Right forelimb (tissue), 1 donor: ENCODE results near the gene TAS2R40.

Source experiments
- DNase-seq: peaks from one replicate; pipeline ENCODE4 v3.0.0-alpha.2; 2018

TAS2R40 gene

DNA sequence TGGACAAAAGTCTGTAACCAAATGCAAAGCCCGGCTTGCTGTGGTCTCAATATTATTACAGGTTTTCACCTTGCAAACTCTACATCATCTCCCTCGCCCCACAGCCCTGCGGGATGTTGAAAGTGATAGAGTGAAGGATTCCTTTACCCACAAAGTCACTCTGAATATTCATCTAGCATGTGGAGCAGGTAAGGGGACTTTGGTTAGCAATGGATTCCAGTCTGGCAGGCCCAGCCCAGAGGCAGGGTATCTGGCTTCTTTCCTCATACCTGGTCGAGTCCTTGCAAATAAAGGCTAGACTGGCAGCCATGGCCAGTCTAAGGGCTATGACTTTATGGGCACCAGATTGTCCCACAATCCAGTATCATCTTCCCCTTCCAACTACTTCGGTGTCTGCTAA, 3.2 kb downstream of the TAS2R40 start:
- DNase-seq: no peak

DNA sequence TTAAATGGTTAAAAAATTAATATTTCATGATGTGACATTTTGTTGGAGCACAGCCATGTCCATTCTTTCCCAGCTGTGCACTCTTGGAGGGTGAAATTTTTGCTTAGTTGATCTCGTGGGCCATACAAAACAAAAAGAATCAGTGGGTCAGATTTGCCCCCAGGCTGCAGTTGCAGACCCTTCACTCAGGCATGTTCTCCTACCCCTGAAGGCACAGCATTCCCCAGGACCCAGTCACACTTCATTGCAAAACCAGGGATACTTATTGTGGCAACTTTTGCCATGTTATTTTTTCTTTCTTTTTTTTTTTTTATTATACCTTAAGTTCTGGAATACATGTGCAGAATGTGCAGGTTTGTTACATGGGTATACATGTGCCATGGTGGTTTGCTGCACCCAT, 6.0 kb downstream of the TAS2R40 start:
- no peak for DNase-seq

DNA sequence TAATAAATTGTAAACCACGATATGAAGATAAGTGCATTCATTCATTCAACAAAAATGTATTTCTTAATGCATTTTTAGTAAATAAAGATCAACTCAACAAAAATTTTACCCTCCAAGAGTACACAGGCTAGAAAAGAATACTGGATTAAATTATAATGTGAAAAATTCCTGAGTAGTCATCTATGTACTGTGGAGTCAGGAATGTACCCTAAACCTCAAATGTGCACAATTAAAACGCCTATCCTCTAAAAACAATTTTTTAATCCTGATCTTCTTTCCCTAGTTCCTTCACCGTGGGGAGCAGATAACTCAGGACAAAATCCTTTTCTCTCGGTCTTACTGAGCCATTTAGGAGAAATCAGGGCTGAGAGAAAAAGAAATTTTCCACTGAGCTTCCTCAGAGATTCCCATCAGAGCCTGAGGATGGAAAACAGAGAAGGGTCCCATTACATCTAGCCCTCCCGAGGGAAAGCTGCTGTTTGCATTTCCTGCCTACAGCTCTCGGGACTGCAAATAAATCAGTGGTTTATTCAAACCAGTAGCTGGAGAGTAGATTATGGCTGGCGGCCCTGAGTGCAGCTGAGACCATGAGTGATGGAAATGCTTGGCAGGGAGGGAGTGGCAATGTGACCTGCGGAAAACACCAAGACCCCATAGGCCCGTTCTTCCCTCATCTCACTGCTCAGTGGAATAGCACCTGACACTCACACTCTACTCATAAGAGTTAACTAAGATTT, 7.4 kb downstream of the TAS2R40 start:
- DNase-seq: no peak

DNA sequence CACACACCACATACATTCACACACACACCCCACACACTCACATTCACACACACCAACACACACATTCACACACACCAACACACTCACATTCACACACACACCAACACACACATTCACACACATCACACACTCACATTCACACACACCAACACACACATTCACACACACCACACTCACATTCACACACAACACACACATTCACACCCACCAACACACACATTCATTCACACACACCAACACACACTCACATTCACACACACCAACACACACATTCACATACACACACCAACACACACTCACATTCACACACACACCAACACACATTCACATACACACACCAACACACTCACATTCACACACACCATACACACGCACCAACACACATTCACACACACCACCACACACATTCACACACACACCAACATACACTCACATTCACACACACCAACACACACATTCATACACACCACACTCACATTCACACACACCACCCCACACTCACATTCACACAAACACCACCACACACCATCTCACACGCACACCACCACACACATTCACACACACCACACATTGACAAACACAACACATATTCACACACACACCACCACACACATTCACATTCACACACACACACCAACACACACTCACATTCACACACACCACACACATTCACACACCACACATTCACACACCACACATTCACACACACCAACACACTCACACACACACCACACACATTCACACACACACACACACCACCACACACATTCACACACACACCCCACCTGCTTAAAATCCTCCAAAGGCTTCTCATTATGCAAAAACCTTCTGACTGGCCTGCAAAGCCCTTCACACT, 9.0 kb downstream of the TAS2R40 start:
- DNase-seq: no peak

DNA sequence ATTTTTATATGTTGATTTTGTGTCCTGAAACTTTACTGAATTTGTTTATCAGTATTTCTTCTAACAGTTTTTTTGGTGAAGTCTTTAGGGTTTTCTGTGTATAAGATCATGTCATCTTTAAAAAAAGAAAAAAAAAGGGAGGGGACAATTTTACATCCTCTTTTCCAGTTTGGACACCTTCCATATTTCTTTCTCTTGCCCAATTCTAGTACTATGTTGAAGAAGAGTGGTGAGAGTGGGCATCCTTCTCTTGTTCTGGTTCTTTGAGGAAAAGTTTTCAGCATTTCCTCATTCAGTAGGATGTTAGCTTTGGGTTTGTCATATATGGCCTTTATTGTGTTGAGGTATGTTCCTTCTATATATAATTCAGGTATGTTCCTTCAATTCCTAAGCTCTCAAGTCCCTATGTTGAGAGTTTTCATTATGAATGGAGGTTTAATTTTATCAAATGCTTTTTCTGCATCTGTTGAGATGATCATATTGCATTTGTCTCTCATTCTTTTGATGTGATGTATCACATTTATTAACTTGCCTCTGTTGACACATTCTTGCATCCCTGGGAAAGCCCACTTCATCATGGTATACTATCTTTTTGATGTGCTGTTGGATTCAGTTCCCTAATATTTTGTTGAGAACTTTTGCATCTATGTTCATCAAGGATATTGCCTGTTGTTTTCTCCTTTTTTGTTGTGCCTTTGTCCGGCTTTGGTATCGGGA, 12.1 kb downstream of the TAS2R40 start:
- DNase-seq: no peak

DNA sequence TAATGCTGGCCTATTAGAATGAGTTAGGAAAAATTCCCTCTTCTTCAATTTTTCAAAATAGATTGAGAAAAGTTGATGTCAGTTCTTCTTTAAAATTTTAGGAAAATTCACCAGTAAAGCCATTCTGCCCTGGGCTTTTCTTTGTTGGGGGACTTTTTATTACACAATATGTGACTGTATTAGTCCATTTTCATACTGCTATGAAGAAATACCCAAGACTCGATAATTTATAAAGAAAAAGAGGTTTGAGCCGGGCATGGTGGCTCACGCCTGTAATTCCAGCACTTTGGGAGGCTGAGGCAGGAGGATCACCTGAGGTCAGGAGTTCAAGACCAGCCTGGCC, 12.7 kb downstream of the TAS2R40 start:
- no peak for DNase-seq

DNA sequence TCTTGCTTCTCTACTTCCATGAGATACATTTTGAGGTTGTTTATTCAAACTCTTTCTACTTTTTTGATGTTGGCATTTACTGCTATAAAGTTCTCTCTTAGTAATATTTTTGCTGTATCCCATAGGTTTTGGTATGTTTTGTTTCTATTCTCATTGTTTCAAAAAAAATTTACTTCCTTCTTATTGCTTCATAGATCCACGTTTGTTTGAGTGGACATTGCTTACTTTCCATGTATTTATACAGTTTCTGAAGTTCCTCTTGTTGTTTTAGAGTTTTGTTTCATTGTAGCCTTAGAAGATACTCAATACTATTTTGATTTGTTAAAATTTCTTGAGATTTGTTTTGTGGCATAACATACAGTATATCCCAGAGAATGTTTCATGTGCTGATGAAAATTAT, 13.7 kb downstream of the TAS2R40 start:
- no peak for DNase-seq

DNA sequence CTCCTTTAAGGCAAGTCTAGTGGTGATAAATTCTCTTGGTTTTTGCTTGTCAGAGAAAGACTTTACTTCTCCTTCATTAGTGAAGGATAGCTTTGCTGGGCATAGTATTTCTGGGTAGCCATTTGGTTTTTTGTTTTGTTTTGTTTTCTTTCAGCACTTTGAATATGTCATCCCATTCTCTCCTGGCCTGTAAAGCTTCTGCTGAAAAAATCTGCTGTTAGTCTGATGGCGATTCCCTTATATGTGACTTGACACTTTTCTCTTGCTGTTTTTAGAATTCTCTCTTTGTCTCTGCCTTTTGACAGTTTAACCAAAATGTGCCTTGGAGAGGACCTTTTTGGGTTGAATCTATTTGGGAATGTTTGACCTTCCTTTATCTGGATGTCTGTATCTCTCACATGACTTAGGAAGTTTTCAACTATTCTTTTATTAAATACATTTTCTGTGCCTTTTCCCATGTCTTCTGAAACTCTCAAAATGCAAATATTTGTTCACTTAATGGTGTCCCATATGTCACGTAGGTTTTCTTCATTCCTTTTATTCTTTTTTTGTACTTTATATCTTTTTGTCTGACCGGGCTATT, 14.7 kb downstream of the TAS2R40 start:
- no peak for DNase-seq

DNA sequence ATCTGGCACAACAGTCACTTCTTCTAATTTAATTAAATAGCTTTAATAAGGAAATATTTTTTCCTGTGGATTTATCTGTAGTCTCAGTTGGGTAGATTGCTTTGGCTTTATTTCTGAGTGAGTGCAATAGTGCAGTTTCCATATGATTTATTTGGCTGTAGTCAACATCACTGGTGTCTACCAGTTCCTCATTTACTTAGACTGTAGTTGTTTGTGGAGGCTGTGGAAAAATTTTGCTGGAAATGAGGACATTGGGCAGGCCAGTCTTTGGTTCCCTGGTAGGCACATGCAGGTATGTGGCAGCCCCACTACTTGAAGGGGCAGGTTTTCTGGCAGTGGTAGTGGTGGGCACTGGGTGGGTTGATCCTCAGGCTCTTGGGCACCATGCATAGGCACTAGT, 15.5 kb downstream of the TAS2R40 start:
- DNase-seq: no peak

DNA sequence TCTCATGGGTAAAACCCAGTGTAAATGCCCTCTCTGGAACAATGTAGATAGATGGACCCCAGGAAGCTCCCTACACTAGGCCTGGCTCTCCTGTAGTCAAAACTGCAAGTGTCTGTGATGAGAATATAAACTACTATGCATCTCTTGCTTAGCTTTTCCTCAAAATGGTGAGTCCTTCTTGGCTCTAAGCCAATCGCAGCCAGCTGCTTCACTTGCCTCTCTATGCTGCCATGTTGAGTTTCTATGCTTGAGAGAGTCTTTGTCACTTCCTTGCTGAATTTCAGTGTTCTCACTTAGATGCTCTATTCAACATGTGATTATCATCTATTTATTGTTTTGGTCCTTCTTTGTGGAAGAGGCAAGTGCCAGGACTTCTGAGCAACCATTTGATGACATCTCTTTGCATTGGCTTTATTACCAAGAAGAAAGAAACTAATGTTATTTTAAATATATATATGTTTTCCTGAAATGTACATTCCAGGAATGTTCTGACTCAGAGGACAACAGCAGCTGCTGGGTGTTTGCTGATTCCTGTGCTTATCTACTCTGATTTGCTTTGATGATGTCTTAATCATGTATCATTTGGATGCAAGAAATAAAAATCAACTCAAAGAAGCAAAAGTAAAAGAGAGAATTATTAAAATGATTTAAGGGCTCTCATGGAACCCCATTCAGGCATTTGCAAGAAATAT, 16.6 kb downstream of the TAS2R40 start:
- no peak for DNase-seq

DNA sequence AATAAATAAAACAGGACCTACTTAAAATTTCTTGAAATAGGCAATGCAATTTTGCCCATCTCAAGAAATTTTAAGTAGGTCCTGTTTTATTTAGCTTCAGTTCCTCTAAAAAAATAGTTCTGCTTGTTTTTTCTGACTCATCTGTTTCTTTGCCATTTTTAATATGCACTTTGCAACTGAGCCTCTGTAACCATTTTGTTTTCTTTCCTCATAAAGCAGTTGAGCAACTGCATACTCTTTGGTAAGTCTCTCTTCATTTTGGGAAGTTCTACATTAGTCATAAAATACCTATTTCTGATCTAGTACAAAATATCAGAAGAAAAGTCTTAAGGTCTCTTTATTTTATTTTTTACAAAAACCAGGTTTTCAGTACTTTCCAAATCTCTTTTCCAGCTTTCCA, 18.0 kb downstream of the TAS2R40 start:
- DNase-seq: no peak

DNA sequence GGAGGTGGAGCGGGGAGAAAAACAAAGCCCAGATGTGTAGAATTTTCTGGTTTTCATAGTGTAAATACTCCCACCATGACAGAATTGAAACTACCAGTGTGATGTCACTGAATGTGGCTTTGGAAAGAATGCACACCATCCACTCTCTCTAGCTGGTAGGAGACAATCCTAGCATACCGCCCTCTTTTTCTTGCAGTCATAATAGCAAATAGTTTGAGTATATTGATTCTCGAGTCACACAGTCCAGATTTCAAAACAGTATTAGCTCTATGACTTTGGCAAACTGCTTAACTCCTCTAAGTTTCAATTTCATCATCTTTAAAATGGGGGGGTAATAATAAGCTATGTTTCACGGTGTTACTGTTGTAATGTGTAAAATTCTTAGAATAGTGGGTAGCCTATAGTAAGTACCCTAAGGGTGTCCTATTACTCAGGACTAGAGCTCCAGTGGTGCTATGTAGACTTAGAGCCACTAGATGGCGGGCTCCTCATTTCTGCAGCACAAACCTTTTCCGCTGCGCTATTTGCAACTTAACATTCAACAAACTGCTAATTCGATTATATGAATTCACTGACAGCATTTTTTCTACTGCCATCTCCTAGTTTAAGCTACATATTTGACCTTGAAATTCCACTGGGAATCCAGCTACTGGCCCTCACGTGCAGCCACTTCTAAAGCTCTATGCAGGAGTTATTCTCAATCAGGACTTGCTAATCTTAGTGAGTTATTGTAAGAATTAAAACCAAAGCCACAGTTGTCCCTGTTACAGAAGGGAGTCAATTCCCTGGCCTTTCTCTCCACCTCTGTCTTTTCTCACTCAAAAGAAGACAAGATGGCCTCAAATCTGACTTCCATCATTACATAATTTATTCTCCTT, 18.7 kb downstream of the TAS2R40 start:
- DNase-seq: peak; percentile 73

DNA sequence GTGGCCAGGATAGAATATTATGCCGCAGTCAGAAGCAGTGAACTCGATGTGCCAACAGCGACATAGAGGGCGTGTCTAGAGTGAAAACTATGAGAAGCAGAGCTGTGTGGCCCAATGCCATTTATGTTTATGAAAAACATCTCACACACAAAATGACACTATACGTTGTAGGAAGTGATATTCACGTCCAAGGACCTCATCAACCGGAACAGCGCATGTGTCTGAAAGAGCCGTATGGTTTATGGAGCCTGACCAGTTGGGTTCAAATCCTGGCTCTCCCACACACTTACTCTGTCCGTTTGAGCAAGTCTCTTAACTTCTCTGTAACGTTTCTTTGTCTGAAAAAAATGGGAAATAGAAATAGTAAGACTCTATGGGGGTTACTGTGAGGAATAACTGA, 20.5 kb downstream of the TAS2R40 start:
- no peak for DNase-seq

DNA sequence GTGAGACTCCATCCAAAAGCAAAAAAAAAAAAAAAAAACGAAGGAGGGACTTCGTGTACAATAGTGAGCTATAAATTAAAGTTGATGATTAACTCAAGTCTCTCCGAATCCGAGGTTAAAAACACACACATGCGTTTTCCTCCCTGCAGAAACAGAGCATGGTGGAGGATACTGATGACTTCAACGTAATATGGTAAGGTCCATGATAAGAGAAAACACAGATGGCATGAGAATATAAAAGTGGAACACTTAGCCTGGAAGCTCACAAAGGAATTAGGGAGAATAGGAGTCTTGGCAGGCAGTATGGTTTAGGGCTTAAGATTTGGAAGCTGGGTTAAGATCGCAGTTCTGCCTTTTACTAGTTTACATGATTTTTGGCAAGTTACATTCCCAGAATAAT, 21.3 kb downstream of the TAS2R40 start:
- DNase-seq: no peak

DNA sequence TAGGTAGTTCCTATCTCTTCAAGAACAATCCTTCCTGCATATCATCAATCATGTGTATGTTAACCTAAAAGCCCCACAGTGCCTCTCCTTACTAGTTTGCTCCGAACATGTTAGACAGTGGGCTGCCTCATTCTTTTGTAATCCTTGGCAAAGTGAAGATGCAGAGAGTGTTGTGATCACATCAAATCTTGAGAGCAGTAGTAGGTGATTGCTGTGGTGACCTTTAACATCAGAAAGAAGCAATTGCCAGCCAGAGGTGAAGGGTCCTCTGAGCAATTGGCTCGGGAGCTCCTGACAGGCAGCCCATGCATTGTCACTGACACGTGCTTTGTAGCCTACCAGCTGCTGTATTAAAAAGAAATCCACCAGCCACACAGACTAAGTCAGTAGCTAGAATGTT, 21.8 kb downstream of the TAS2R40 start:
- DNase-seq: no peak

DNA sequence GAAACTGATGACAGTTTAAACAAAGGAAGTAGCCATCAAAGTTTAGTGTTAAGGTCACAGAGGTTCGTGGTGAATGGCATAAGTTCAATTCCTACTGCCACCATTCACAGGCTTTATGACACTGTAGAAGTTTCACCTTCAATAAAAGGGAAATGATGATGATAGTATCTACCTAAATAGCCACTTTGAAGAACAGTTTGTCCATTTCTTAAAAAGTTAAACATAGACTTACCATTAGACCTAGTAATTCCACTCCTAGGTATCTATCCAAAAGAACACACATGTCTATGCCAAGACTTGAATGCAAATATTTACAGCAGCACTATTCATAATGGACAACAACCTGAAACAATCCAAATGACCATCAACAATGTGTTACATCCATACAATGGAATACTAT, 22.5 kb downstream of the TAS2R40 start:
- no peak for DNase-seq

DNA sequence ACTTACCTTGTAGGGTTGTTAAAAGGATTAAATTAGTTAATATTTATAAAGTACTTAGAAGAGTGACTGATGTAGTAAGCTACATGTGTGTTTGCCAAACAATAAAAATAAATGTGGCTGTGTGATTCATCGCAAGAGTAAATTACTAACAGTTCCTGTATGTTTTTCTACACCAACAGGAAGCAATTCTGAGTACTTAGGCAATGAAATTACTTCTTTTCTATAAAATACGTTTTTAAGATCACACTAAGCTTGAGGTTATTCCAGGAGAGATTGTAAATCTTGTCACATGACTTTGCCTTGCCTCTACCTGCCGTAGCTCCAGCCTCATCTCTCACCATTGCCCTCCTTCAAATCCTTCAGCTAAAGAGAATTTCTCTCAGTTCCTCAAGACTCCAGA, 23.3 kb downstream of the TAS2R40 start:
- no peak for DNase-seq

DNA sequence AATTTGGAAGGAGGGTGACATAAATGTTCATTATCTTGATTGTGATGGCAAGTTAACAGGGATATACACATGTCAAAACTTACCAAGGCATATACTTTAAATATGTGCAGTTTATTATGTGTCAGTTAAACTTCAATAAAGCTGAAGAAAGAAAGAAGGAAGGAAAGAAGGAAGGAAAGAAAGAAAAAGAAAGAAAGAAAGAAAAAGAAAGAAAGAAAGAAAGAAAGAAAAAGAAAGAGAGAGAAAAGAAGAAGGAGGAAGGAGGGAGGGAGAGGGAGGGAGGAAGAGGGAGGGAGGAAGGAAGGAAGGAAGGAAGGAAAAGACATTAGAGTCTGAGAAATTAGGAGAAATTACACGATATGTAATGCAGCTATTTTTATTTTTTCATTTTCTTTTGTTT, 25.5 kb downstream of the TAS2R40 start:
- no peak for DNase-seq

DNA sequence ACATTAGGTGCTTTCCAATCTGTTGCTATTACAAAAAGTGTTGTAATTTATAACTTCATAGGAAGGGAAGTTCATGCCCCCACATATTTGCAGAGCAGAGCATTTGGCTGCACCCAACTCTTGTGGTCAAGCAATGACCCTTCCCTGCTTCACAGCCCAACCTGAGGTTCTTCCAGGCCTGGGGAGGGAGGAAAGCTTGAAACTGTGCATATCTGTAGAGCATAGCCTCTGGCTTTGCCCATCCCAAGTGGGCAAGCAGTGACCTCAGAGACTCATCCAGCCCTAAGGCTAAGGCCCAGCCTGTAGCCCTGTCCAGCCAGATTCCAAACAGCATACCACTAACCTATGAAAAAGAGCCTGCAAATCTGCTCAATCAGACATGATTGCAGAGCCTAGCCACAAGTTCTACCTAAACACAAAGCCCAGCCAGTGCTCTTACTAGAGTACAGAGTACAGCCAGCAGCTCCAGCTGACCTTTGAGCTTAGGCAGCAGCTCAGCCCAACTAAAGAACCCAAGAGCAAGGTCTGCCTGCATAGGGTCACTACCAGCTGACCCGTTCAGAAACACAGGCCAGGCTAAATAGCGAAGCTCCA, 27.0 kb downstream of the TAS2R40 start:
- no peak for DNase-seq

DNA sequence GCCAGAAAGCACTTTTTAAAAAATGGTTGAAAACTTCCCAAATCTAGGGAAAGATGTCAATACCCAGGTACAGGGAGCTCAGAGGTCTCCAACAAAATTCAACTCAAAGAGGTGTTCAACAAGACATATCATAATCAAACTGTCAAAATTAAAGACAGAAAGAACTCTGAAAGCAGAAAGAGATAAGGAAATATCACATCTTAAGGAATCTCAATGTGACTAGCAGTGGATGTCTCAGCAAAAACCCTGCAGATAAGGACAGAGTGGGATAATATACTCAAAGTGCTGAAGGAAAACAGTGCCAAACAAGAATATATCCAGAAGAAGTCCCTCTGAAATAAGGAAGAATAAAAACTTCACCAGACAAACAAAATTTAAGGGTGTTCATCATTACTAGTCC, 28.4 kb downstream of the TAS2R40 start:
- no peak for DNase-seq

DNA sequence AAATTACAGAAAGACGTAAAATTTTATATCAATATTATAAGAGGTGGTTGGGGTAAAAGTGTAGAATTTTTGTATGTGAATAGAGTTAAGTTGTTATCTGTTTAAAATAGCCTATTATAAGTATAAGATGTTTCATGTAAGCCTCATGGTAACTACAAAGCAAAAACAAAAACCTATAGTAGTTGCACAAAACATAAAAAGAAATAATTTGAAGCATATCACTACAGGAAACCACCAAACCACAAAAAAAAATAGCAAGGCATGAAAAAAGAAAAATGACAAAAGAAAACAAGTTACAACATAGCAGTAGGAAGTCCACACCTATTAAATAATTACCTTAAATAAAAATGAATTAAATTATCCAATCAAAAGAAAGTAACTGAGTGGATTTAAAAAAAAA, 29.0 kb downstream of the TAS2R40 start:
- no peak for DNase-seq

DNA sequence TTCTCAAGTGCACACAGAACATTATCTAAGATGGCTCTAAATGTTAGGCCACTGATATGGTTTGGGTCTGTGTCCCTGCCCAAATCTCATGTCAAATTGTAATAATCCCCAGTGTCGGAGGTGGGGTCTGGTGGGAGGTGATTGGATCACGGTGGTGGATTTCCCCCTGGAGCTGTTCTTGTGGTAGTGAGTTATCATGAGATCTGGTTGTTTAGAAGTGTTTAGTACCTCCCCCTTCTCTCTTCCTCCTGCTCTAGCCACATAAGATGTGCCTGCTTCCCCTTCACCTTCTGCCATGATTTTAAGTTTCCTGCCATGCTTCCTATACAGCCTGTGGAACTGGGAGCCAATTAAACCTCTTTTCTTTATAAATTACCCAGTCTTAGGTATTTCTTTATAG, 30.2 kb downstream of the TAS2R40 start:
- DNase-seq: no peak
